Stimulated activated CD8-positive, alpha-beta memory T cell treated with anti-CD3 and anti-CD28 coated beads, Interleukin-7, amount 100 ng/mL, for 1 hour (primary cell): ENCODE data around the gene DENND11.
A peak's percentile ranks its signal among the peaks of the same experiment; 100 is the strongest.

Experiments
- DNase-seq, 2 donors: peaks; one replicate each; pipeline ENCODE4 v3.0.0-alpha.2; 2020; ENCODE audit warnings: low read depth in 2 of 2

The DENND11 gene

GRCh38 chr7:141679014-141679413, 23.0 kb downstream of the DENND11 start:
- DNase-seq, result no peak

- DNase-seq, result no peak
Observed at GRCh38 chr7:141676618-141677017, 25.3 kb downstream of the DENND11 start.

GRCh38 chr7:141675436-141676215, 26.3 kb downstream of the DENND11 start:
- DNase-seq, result no peak

GRCh38 chr7:141674702-141675101, 27.3 kb downstream of the DENND11 start:
- DNase-seq, result no peak

- DNase-seq, result no peak
Observed at GRCh38 chr7:141674171-141674671, 27.7 kb downstream of the DENND11 start.

- no peak for DNase-seq
Observed at GRCh38 chr7:141673346-141673745, 28.6 kb downstream of the DENND11 start.

- DNase-seq, result no peak
Observed at GRCh38 chr7:141671705-141672496, 30.1 kb downstream of the DENND11 start.

- no peak for DNase-seq
Observed at GRCh38 chr7:141668853-141669252, 33.1 kb downstream of the DENND11 start.

GRCh38 chr7:141666071-141666470, 35.9 kb downstream of the DENND11 start:
- DNase-seq, result no peak

- DNase-seq, result no peak
Observed at GRCh38 chr7:141665208-141666035, 36.5 kb downstream of the DENND11 start.

GRCh38 chr7:141664450-141664849, 37.5 kb downstream of the DENND11 start:
- no peak for DNase-seq

- no peak for DNase-seq
Observed at GRCh38 chr7:141663081-141663849, 38.7 kb downstream of the DENND11 start.

GRCh38 chr7:141660259-141660658, 41.7 kb downstream of the DENND11 start:
- DNase-seq, result no peak

GRCh38 chr7:141659501-141659900, 42.5 kb downstream of the DENND11 start:
- no peak for DNase-seq

GRCh38 chr7:141654551-141654950, 47.4 kb downstream of the DENND11 start:
- DNase-seq, result peak; percentile 14 to 17

- DNase-seq, result no peak
Observed at GRCh38 chr7:141652691-141653090, 49.3 kb downstream of the DENND11 start.
